Left kidney (tissue), 8 donors: ENCODE data around the gene DDT. TPM values are rescaled to one million over a fixed set of nuclear protein-coding genes. Genes with fewer than 3 reads are reported as not detected.
"Not testable (repeated sequence)": the region's sequence is repeated elsewhere in the genome, so short reads cannot be mapped to it uniquely, and the experiment has no call there.

Experiments used
- DNase-seq: peaks from one replicate; pipeline ENCODE4 v3.0.0-alpha.2; 2013
- long read RNA-seq, 8 donors: transcript quantifications; one replicate each; lab custom pipeline, GENCODE V29; 2026
- polyA plus RNA-seq: library from polyadenylated mRNA; unstranded; fragments of 120-200 nt; gene quantifications from one replicate; pipeline ENCODE4 v1.2.1, GENCODE V29; 2013; ENCODE audit not compliant: insufficient read length

Gene DDT
- polyA plus RNA-seq, result 66.8 TPM
- long read RNA-seq, donor 1, transcript DDT-206 (2 exons, 1,048 nt), result minor isoform, 7 of 59 reads
- long read RNA-seq, donor 1, transcript DDT-202 (3 exons, 713 nt), result major isoform, 52 of 59 reads
- long read RNA-seq, donor 1, partial matches to known transcripts, result 0 of 59 reads
- long read RNA-seq, donor 1, other reads (novel, unspliced or antisense), result 0 of 59 reads
- long read RNA-seq, donor 2, transcript DDT-202 (3 exons, 713 nt), result major isoform, 66 of 69 reads
- long read RNA-seq, donor 2, partial matches to known transcripts, result 0 of 69 reads
- long read RNA-seq, donor 2, other reads (novel, unspliced or antisense), result 0 of 69 reads
- long read RNA-seq, donor 3, transcript DDT-202 (3 exons, 713 nt), result major isoform, 48 of 51 reads
- long read RNA-seq, donor 3, partial matches to known transcripts, result 0 of 51 reads
- long read RNA-seq, donor 3, other reads (novel, unspliced or antisense), result 0 of 51 reads
- long read RNA-seq, donor 4, transcript DDT-202 (3 exons, 713 nt), result major isoform, 10 of 10 reads
- long read RNA-seq, donor 4, partial matches to known transcripts, result 0 of 10 reads
- long read RNA-seq, donor 4, other reads (novel, unspliced or antisense), result 0 of 10 reads
- long read RNA-seq, donor 5, transcript DDT-202 (3 exons, 713 nt), result major isoform, 101 of 108 reads
- long read RNA-seq, donor 5, transcript DDT-206 (2 exons, 1,048 nt), result minor isoform, 7 of 108 reads
- long read RNA-seq, donor 5, partial matches to known transcripts, result 0 of 108 reads
- long read RNA-seq, donor 5, other reads (novel, unspliced or antisense), result 0 of 108 reads
- long read RNA-seq, donor 6, transcript DDT-202 (3 exons, 713 nt), result major isoform, 65 of 87 reads
- long read RNA-seq, donor 6, transcript DDT-206 (2 exons, 1,048 nt), result minor isoform, 6 of 87 reads
- long read RNA-seq, donor 6, partial matches to known transcripts, result 16 of 87 reads
- long read RNA-seq, donor 6, other reads (novel, unspliced or antisense), result 0 of 87 reads
- long read RNA-seq, donor 7, transcript DDT-202 (3 exons, 713 nt), result major isoform, 84 of 87 reads
- long read RNA-seq, donor 7, partial matches to known transcripts, result 0 of 87 reads
- long read RNA-seq, donor 7, other reads (novel, unspliced or antisense), result 0 of 87 reads
- long read RNA-seq, donor 8, transcript DDT-202 (3 exons, 713 nt), result major isoform, 27 of 28 reads
- long read RNA-seq, donor 8, partial matches to known transcripts, result 0 of 28 reads
- long read RNA-seq, donor 8, other reads (novel, unspliced or antisense), result 0 of 28 reads

- not testable (repeated sequence) for DNase-seq
Observed at GRCh38 chr22:23974345-23974744, at the start of gene DDT. DDT (minus strand) TSS chr22:23974441; CDS start chr22:23974414, 27 bp downstream.

GRCh38 chr22:24023204-24023789 lies 49.1 kb upstream of the DDT start:
- no peak for DNase-seq

GRCh38 chr22:24021304-24021703 lies 47.1 kb upstream of the DDT start:
- DNase-seq, result no peak

GRCh38 chr22:24016156-24016555 lies 41.9 kb upstream of the DDT start:
- no peak for DNase-seq

GRCh38 chr22:24011735-24012068 lies 37.5 kb upstream of the DDT start:
- DNase-seq, result peak; percentile 19

GRCh38 chr22:24010018-24010391 lies 35.8 kb upstream of the DDT start:
- no peak for DNase-seq

GRCh38 chr22:24009227-24010017 lies 35.2 kb upstream of the DDT start:
- DNase-seq, result no peak

- DNase-seq, result no peak
Observed at GRCh38 chr22:24008381-24009226, 34.4 kb upstream of the DDT start.

GRCh38 chr22:24008022-24008283 lies 33.7 kb upstream of the DDT start:
- no peak for DNase-seq

- no peak for DNase-seq
Observed at GRCh38 chr22:24007253-24008021, 33.2 kb upstream of the DDT start.

- DNase-seq, result no peak
Observed at GRCh38 chr22:24006914-24007214, 32.6 kb upstream of the DDT start.

- no peak for DNase-seq
Observed at GRCh38 chr22:24006207-24006913, 32.1 kb upstream of the DDT start.

GRCh38 chr22:24005201-24005600 lies 31.0 kb upstream of the DDT start, which contains the start of gene GSTT4:
GSTT4 (minus strand) TSS chr22:24005453; CDS start chr22:24005356, 97 bp downstream.
- no peak for DNase-seq

- DNase-seq, result no peak
Observed at GRCh38 chr22:24003887-24004286, 29.6 kb upstream of the DDT start.

- DNase-seq, result no peak
Observed at GRCh38 chr22:24002851-24003250, 28.6 kb upstream of the DDT start.

GRCh38 chr22:24002272-24002671 lies 28.0 kb upstream of the DDT start:
- DNase-seq, result no peak

- DNase-seq, result no peak
Observed at GRCh38 chr22:24001314-24001713, 27.1 kb upstream of the DDT start.

- not testable (repeated sequence) for DNase-seq
Observed at GRCh38 chr22:23999779-24000178, 25.5 kb upstream of the DDT start.

- no peak for DNase-seq
Observed at GRCh38 chr22:23997092-23997491, 22.9 kb upstream of the DDT start.
